GM12801 (cell line): ENCODE data around the gene CBLB.

ENCODE experiments used
- TF ChIP-seq, protein P1 (sequence below): IDR thresholded peaks from one replicate; pipeline ENCODE4 v1.5.1; 2011; ENCODE audit warnings: control low read depth; ENCODE audit not compliant: insufficient read length; ENCODE audit errors: extremely low read depth

The CBLB gene

DNA sequence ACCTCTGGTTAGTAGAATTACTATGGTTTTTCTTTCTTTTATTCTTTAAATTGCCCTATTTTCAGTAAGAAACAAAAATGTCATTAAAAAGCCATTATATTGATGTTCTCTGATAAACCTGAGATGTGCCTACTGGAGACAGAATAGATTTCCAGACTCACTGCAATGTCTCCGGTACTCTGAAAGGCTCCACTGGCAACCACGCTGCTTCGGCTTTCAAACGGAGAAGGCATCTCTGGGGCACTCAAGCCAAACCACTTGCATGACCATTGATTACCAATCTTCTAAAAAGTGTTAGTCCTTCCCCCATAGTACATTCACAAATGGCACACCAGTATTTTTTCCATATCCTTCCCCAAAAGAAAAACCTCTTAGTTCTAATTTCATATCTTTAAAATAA is 82.6 kb downstream of the CBLB start:
- TF ChIP-seq, protein P1, sequence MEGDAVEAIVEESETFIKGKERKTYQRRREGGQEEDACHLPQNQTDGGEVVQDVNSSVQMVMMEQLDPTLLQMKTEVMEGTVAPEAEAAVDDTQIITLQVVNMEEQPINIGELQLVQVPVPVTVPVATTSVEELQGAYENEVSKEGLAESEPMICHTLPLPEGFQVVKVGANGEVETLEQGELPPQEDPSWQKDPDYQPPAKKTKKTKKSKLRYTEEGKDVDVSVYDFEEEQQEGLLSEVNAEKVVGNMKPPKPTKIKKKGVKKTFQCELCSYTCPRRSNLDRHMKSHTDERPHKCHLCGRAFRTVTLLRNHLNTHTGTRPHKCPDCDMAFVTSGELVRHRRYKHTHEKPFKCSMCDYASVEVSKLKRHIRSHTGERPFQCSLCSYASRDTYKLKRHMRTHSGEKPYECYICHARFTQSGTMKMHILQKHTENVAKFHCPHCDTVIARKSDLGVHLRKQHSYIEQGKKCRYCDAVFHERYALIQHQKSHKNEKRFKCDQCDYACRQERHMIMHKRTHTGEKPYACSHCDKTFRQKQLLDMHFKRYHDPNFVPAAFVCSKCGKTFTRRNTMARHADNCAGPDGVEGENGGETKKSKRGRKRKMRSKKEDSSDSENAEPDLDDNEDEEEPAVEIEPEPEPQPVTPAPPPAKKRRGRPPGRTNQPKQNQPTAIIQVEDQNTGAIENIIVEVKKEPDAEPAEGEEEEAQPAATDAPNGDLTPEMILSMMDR = no peak

- TF ChIP-seq, protein P1 = no peak
Measured at GRCh38 chr3:105785803-105786202, 83.0 kb downstream of the CBLB start.

GRCh38 chr3:105783631-105784030 is 85.2 kb downstream of the CBLB start:
- TF ChIP-seq, protein P1 = no peak

GRCh38 chr3:105781871-105782270 is 86.9 kb downstream of the CBLB start:
- TF ChIP-seq, protein P1 = no peak

GRCh38 chr3:105780107-105780506 is 88.7 kb downstream of the CBLB start:
- TF ChIP-seq, protein P1 = no peak

DNA sequence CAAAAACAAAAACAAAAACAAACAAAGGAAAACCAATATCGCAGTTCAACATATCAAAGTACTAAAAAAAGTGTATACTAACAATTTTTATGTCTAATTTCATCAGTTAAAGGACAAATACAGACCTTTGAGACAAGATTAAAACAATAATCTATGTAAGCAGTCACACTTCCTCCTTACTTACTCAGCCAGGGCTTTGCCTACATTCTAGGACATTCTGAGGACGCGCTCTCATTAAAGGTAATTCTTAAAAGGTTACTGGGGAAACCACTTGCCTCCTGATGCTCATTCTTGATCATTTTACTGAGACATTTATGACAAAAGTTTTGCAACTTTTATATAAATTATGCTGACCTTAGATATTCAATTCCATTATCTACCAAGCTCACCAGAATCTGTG is 93.4 kb downstream of the CBLB start:
- TF ChIP-seq, protein P1 = no peak

DNA sequence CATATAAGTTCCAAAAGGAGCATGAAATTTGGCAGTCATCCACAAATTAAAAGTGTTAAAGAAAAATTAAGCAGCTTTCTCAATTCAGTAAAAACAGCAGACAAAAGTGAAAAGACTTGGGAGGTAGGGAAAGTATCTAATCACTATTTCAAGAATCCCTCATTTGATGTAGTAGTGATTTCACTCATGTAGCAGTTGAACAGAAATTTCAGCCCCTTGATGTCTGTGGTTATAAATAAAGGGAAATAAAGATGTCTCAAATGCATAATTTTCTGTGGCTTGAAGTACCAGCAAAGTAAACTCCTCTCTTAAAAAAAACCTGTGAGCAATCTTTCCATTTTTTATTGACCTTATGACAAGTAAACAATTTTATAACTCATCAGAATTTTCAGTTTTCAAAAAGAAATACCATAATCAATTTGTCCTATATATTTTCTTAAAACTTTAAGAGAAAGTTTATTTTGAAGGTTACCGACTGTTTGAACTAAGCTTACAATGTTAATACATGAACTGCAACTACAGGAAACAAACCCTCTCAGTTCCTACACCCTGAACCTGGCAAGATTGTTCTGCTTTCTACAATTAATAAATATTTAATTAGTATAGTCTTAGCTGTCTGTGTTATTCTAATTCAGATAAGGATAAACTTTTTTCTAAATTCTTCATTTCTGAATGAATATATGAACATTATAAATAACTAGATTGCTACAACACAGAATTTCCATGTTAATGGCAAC is 94.2 kb downstream of the CBLB start:
- TF ChIP-seq, protein P1 = no peak
